Naive thymus-derived CD4-positive, alpha-beta T cell (primary cell): ENCODE data around the gene CDH23. TPM values are rescaled to one million over a fixed set of nuclear protein-coding genes. Genes with fewer than 3 reads are reported as not detected.

Experiments used
- ATAC-seq: fragments of 150-1000 bp; cut with Tn5 transposase; 2 replicates; pipeline ENCODE4 v1.10.0; 2021; ENCODE audit warnings: mild to moderate bottlenecking, moderate library complexity
- CTCF ChIA-PET: fragments of 350-600 bp; sonication (Branson Sonifier 250); formaldehyde crosslinking; loops from one replicate; lab custom pipeline; 2021; ENCODE audit warnings: antibody characterized with exemption; lab: Charles Lee
- POLR2A ChIA-PET: fragments of 350-600 bp; sonication (Branson Sonifier 250); formaldehyde crosslinking; loops from one replicate; lab custom pipeline; 2021; ENCODE audit warnings: antibody characterized with exemption, inconsistent platforms; lab: Charles Lee
- DNase-seq, 9 donors: peaks; one replicate each; pipeline versions ENCODE4 v3.0.0 to v3.0.0-alpha.2; 2020 to 2022; ENCODE audit warnings: mixed read lengths in 1 of 9
- H3K27ac ChIP-seq: one replicate; pipeline ENCODE4 v1.7.0; 2013; ENCODE audit warnings: mild to moderate bottlenecking, low read depth, low read length, moderate library complexity
- H3K27me3 ChIP-seq, 2 donors: one replicate each; pipeline ENCODE4 v1.7.0; 2013; ENCODE audit warnings: low read length in 2 of 2, mild to moderate bottlenecking in 2 of 2, moderate library complexity in 2 of 2; ENCODE audit not compliant: control insufficient read depth in 2 of 2, insufficient read depth in 2 of 2
- H3K36me3 ChIP-seq, 3 experiments: 1 replicate in 2 of 3; 2 replicates in 1 of 3; pipeline ENCODE4 v1.7.0; 2013; ENCODE audit warnings: low read length in 3 of 3, mild to moderate bottlenecking in 3 of 3, moderate library complexity in 1 of 3; ENCODE audit not compliant: insufficient read depth in 3 of 3, control insufficient read depth in 2 of 3
- H3K4me1 ChIP-seq, 2 donors: one replicate each; pipeline ENCODE4 v1.7.0; 2013; ENCODE audit warnings: low read length in 2 of 2, mild to moderate bottlenecking in 2 of 2, moderate library complexity in 1 of 2; ENCODE audit not compliant: control insufficient read depth in 2 of 2, insufficient read depth in 2 of 2
- H3K4me3 ChIP-seq: 2 replicates; pipeline ENCODE4 v1.7.0; 2013; ENCODE audit warnings: mild to moderate bottlenecking, low read length
- H3K9me3 ChIP-seq, 3 experiments: 1 replicate in 2 of 3; 2 replicates in 1 of 3; pipeline ENCODE4 v1.7.0; 2013; ENCODE audit warnings: low read length in 3 of 3; ENCODE audit not compliant: control insufficient read depth in 2 of 3
- H3K27ac Mint-ChIP-seq, 9 donors: one replicate each; pipeline ENCODE4 v1.8.0; 2020 to 2022; ENCODE audit warnings: mixed read lengths in 9 of 9, mild to moderate bottlenecking in 8 of 9, moderate library complexity in 5 of 9, inconsistent platforms in 2 of 9
- H3K27me3 Mint-ChIP-seq, 5 donors: one replicate each; pipeline ENCODE4 v1.8.0; 2021 to 2022; ENCODE audit warnings: mixed read lengths in 5 of 5, mild to moderate bottlenecking in 1 of 5
- H3K36me3 Mint-ChIP-seq, 5 donors: one replicate each; pipeline ENCODE4 v1.8.0; 2020 to 2022; ENCODE audit warnings: mixed read lengths in 5 of 5, mild to moderate bottlenecking in 3 of 5, inconsistent platforms in 1 of 5
- H3K4me1 Mint-ChIP-seq, 7 donors: one replicate each; pipeline ENCODE4 v1.8.0; 2020 to 2022; ENCODE audit warnings: mixed read lengths in 7 of 7, mild to moderate bottlenecking in 3 of 7, inconsistent platforms in 1 of 7
- H3K4me3 Mint-ChIP-seq, 10 donors: one replicate each; pipeline ENCODE4 v1.8.0; 2020 to 2022; ENCODE audit warnings: mild to moderate bottlenecking in 10 of 10, mixed read lengths in 10 of 10, moderate library complexity in 6 of 10, inconsistent platforms in 2 of 10
- H3K9me3 Mint-ChIP-seq, 11 donors: one replicate each; pipeline ENCODE4 v1.8.0; 2020 to 2022; ENCODE audit warnings: mixed read lengths in 11 of 11, mild to moderate bottlenecking in 4 of 11, inconsistent platforms in 1 of 11, moderate library complexity in 1 of 11
- intact Hi-C, 2 donors: fragments of 100-400 bp; cut with micrococcal nuclease; formaldehyde crosslinking; loops; one replicate each; pipeline ENCODE4 v1.15.1; 2023
- polyA plus RNA-seq, 2 donors: library from polyadenylated mRNA; unstranded; fragments of 300-500 nt; fragmentation: Illumina TruSeq; gene quantifications; one replicate each; pipeline ENCODE4 v1.2.3, GENCODE V29; 2021
- total RNA-seq, 6 experiments: library from RNA in 5 of 6; stranded (reverse) in 5 of 6; gene quantifications; 1 replicate in 5 of 6; 2 replicates in 1 of 6; pipeline ENCODE4 v1.2.3 and lab custom pipeline; 2021 to 2026

CDH23 gene
- total and polyA plus RNA-seq, 7 experiments from 2014 or later, result 1.1 to 18.3 (median 7.9) TPM

DNA sequence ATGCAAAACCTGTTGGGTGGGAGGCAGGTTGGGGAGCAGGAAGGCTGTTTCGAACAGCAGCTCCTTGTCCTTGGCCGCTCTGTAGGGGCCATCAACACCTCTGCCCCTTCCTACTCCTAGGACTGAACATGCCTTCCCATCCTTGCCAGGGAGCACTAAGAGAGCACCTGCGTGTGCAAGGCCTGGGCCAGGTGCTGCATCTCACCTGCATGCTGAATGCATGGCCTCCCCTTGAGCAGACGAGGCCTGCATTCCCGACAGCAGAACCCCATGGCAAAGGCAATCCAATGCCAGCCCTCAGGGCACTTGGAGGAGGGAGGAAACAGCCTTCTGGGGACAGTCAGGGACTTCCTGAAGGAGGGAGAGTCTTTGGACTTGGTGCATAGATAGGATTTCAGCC, 365.6 kb downstream of the CDH23 start:
- intact Hi-C loops, result no loop called here
- peak overlapping the region in 7 of 10 donors; percentile 28 to 89 (median 62) for H3K4me3 Mint-ChIP-seq

DNA sequence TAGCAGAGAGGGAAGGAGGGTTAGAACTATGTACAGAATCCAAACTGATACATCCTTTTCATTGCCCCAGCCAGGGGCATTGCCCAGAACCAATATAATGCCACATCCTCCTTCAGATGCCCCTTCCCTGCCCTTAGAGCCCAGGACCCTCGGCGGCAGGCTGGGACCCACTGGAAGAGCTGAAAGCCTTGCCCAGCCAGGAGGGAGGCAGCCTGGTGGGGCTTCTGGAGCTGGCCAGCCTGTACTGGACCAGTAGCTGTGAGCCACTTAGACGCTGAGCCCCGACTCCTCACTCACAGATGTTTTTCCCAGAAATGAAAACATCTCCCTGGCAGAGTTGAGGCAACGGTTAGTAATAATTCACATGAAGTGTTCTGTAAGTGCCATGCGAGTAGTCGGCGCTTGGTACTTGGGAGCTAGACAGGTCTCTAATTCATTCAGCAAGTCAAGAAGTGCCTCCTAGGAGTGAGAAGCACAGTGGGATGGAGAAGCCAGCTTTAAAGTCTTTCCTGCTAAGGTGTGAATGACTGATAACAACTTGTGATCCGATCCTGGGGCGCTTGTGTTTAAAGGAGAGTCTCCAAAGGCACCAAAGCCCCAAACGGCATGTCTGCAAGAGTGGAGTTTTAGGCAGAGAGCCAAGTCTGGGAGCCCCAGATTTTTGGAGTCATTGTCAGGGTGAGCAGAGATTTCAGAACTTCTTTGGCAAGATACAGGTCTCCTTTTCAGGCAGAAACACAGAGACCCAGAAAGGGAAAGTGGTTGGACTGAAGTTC, 366.8 kb downstream of the CDH23 start:
- no peaks in the 10 kb centered on the region for H3K9me3 ChIP-seq
- H3K36me3 Mint-ChIP-seq, result peaks cover 0 to 35% (median 15%) of the 10 kb centered on the region in 5 donors
- no peaks in the 10 kb centered on the region for H3K9me3 Mint-ChIP-seq
- H3K27ac Mint-ChIP-seq, result peak overlapping the region; percentile 41 to 98 (median 89)
- ATAC-seq, result no peak
- CTCF ChIA-PET, result interaction anchor here (1.0 to 1.7 kb wide), 7 partner anchors 10 to 65 kb away, joined by 3 to 5 read pairs (median 5); partner anchors contain the start of gene VSIR
- H3K36me3 ChIP-seq, result peaks cover 0 to 81% (median 20%) of the 10 kb centered on the region in 3 experiments
- DNase-seq, result no peak
- H3K4me3 Mint-ChIP-seq, result peak overlapping the region in 9 of 10 donors; percentile 13 to 89 (median 53)
- H3K4me3 ChIP-seq, result no peak overlapping the region
- POLR2A ChIA-PET, result interaction anchor here (0.6 to 25.7 kb wide), 8 partner anchors 10 to 452 kb away, joined by 3 to 863 read pairs (median 4); partner anchors contain the start of gene VSIR
- no peaks in the 10 kb centered on the region for H3K27me3 Mint-ChIP-seq
- no peaks in the 10 kb centered on the region for H3K27me3 ChIP-seq
- peaks cover 77 to 86% of the 10 kb centered on the region in 2 donors for H3K4me1 ChIP-seq
- intact Hi-C loops, result no loop called here
- peak overlapping the region; percentile 93 for H3K27ac ChIP-seq
- peaks cover 67 to 94% (median 83%) of the 10 kb centered on the region in 7 donors for H3K4me1 Mint-ChIP-seq

More for the DNA sequence above, 365.6 kb downstream of the CDH23 start:
- Histone ChIP-seq H3K27me3 (no peaks in the 10 kb centered on the region), H3K36me3 (peaks cover 0 to 75% (median 20%) of the 10 kb centered on the region in 3 experiments), H3K4me1 (peaks cover 77 to 86% of the 10 kb centered on the region in 2 donors), H3K27ac (peak overlapping the region; percentile 93), H3K4me3 (no peak overlapping the region), H3K9me3 (no peaks in the 10 kb centered on the region)
- CTCF ChIA-PET, result interaction anchor here (0.7 to 2.1 kb wide), 9 partner anchors 11 to 63 kb away, joined by 3 to 5 read pairs (median 4); partner anchors contain the start of gene VSIR
- Mint-ChIP-seq H3K27me3 (no peaks in the 10 kb centered on the region), H3K27ac (peak overlapping the region; percentile 24 to 98 (median 89)), H3K36me3 (peaks cover 0 to 35% (median 15%) of the 10 kb centered on the region in 5 donors), H3K9me3 (no peaks in the 10 kb centered on the region), H3K4me1 (peaks cover 69 to 94% (median 83%) of the 10 kb centered on the region in 7 donors)
- POLR2A ChIA-PET, result interaction anchor here (1.1 to 25.7 kb wide), 5 partner anchors 10 to 35 kb away, joined by 4 to 863 read pairs (median 6); partner anchors contain the start of gene VSIR
- ATAC-seq (no peak), DNase-seq (no peak)

DNA sequence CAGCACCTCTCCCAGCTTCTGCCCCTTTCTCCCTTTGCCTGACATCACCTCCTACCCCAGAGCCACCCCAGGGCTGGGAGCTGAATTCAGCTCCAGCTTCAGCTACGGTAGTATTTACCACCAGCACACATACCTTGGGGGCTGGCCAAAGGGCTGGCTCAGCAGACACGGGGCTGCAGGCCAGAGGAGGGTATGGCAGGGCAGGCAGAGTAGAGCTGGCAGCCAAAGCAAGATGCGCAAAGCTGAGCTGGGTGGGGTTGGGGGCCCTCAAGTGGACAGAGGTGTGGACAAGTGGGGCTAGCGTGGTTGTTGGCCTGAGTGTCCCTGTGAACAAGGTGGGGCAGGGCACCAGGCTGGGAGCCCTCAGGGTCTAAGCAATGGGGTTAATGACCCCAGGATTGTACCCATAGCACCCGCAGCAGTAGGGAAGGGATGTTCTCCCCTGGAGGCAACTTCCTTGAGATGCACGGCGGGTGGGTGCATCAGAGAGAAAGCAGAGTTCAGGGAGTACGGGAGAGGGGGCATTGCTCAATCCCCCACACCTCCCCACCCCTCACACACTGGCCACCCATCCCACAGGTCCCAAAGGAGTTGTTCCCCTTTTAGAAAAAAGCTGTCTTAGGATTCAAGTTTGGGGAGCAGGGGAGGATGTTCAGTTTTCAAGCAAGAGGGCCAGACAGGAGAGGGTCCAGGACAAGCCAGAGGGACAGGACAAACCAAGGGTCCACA, 368.6 kb downstream of the CDH23 start:
- peak overlapping the region; percentile 60 to 98 (median 92) for H3K27ac Mint-ChIP-seq
- ChIA-PET CTCF (interaction anchor here (0.6 to 2.2 kb wide), 6 partner anchors 8 to 381 kb away, joined by 3 to 12 read pairs (median 4); no protein-coding TSS in a partner anchor), POLR2A (interaction anchor here (0.6 to 25.7 kb wide), 6 partner anchors 8 to 1600 kb away, joined by 3 to 863 read pairs (median 6); partner anchors contain the start of gene VSIR)
- H3K4me3 ChIP-seq, result no peak overlapping the region
- H3K4me3 Mint-ChIP-seq, result peak overlapping the region in 9 of 10 donors; percentile 2 to 89 (median 45)
- H3K36me3 Mint-ChIP-seq, result peaks cover 6 to 43% (median 20%) of the 10 kb centered on the region in 5 donors
- H3K27me3 Mint-ChIP-seq, result no peaks in the 10 kb centered on the region
- H3K27me3 ChIP-seq, result no peaks in the 10 kb centered on the region
- H3K36me3 ChIP-seq, result peaks cover 0 to 82% (median 20%) of the 10 kb centered on the region in 3 experiments
- H3K9me3 ChIP-seq, result no peaks in the 10 kb centered on the region
- intact Hi-C loops, result no loop called here
- peaks cover 87 to 94% of the 10 kb centered on the region in 2 donors for H3K4me1 ChIP-seq
- peak overlapping the region; percentile 93 for H3K27ac ChIP-seq
- no peak for ATAC-seq
- peaks cover 73 to 97% (median 95%) of the 10 kb centered on the region in 7 donors for H3K4me1 Mint-ChIP-seq
- DNase-seq, result no peak
- H3K9me3 Mint-ChIP-seq, result no peaks in the 10 kb centered on the region

DNA sequence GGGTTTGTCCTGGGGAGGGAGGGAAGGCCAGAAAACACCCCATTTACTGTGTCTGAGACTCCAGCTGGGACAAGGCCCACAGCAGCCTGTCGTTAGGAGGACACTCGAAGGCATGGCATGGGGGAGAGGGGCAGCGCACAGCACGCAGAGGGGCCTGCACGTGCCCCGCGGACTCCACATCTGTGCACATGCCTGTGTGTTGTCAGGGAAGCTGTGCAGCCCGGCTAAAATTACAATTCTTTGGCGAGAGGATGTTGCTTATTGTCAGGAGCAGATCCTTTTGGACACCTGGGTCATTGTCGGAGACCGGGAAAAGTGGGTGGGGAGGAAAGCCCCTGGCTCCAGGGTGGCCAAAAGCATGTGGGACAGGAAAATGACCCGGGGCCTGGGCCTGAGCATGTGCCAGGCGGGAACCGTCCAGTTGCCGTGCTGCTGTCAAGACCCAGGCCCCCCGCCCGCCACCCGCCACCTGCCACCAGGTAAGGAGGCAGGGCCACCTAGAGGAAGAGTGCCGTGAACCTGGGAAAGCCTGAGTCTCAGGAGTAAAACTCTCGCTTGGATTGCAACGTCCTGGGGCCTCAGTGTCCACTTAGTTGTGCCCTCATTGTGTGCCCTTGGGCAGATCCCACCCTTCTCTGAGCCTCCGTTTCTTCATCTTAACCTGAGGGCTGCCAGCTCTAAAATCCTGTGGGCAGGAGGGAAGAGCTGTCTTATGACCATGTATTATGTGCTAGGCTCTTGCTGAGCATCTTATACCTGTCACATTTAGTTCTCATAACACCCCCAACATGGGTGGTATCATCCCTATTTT, 369.4 kb downstream of the CDH23 start:
- Histone ChIP-seq H3K27me3 (no peaks in the 10 kb centered on the region), H3K36me3 (peaks cover 0 to 82% (median 24%) of the 10 kb centered on the region in 3 experiments), H3K4me1 (peaks cover 89 to 94% of the 10 kb centered on the region in 2 donors), H3K27ac (peak overlapping the region; percentile 93), H3K9me3 (no peaks in the 10 kb centered on the region), H3K4me3 (no peak overlapping the region)
- Mint-ChIP-seq H3K9me3 (no peaks in the 10 kb centered on the region), H3K4me3 (peak overlapping the region; percentile 36 to 98 (median 70)), H3K27me3 (no peaks in the 10 kb centered on the region), H3K36me3 (peaks cover 6 to 36% (median 14%) of the 10 kb centered on the region in 5 donors), H3K4me1 (peaks cover 72 to 96% (median 94%) of the 10 kb centered on the region in 7 donors), H3K27ac (peak overlapping the region; percentile 89 to 98 (median 95))
- ATAC-seq (no peak), DNase-seq (no peak)
- ChIA-PET POLR2A (interaction anchor here (0.6 to 25.7 kb wide), 5 partner anchors 11 to 107 kb away, joined by 3 to 863 read pairs (median 7); no protein-coding TSS in a partner anchor), CTCF (interaction anchor here (0.8 to 3.0 kb wide), 7 partner anchors 9 to 57 kb away, joined by 3 to 15 read pairs (median 9); no protein-coding TSS in a partner anchor)
- intact Hi-C loops, result no loop called here

DNA sequence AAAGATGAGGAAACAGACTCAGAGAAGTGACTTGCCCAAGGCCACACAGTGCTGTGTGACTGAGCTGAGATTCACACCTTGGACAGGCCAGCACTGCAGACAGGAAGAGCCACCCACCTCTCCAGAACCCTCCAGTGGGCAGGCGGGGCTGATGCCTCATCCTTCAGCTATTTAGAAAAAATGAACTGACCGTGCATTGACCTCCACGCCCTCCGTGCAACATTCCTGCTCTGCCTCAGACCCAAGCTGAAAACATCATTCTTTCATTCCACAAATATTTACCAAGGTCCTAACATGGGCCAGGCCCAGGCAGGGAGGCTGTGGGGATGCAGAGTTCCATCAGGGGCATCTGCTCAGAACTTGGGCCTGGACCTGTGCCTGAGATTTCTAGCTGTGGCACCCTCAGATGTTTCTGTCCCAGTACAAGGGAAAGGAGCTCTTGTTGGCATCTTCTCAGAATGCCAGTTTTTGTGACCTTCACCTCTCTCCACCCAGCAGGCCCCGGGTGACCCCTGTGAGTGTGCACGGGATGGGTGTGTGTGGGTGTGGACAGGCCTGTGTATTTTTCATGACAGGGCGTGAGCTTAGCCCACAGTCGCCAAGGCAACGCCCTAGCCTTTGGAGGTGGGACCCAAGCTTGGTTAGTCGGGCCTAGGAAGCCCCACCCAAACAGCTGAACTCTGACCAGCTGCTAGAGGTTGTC, 370.1 kb downstream of the CDH23 start:
- Mint-ChIP-seq H3K9me3 (no peaks in the 10 kb centered on the region), H3K36me3 (peaks cover 10 to 35% (median 12%) of the 10 kb centered on the region in 5 donors), H3K4me3 (peak overlapping the region; percentile 25 to 98 (median 71)), H3K27ac (peak overlapping the region; percentile 89 to 98 (median 95)), H3K27me3 (no peaks in the 10 kb centered on the region), H3K4me1 (peaks cover 71 to 96% (median 91%) of the 10 kb centered on the region in 7 donors)
- ATAC-seq (peak; percentile 36), DNase-seq (no peak)
- H3K36me3 ChIP-seq, result peaks cover 0 to 82% (median 18%) of the 10 kb centered on the region in 3 experiments
- H3K4me3 ChIP-seq, result no peak overlapping the region
- CTCF ChIA-PET, result interaction anchor here (1.3 to 3.0 kb wide), 6 partner anchors 10 to 58 kb away, joined by 4 to 15 read pairs (median 10); no protein-coding TSS in a partner anchor
- H3K4me1 ChIP-seq, result peaks cover 89 to 90% of the 10 kb centered on the region in 2 donors
- H3K27me3 ChIP-seq, result no peaks in the 10 kb centered on the region
- intact Hi-C loops, result no loop called here
- POLR2A ChIA-PET, result interaction anchor here (0.6 to 25.7 kb wide), 5 partner anchors 10 to 44 kb away, joined by 3 to 863 read pairs (median 4); no protein-coding TSS in a partner anchor
- peak overlapping the region; percentile 93 for H3K27ac ChIP-seq
- no peaks in the 10 kb centered on the region for H3K9me3 ChIP-seq
